ENCODE data around the gene CSTF3. TPM values are rescaled to one million over a fixed set of nuclear protein-coding genes. Genes with fewer than 3 reads are reported as not detected.

CSTF3 gene
- total and polyA plus RNA-seq, 10 of the 15 experiments (the other 5 are each of a cell fraction or from before 2014, with no cell fraction given) = 25.4 to 63.5 (median 49.5) TPM

DNA sequence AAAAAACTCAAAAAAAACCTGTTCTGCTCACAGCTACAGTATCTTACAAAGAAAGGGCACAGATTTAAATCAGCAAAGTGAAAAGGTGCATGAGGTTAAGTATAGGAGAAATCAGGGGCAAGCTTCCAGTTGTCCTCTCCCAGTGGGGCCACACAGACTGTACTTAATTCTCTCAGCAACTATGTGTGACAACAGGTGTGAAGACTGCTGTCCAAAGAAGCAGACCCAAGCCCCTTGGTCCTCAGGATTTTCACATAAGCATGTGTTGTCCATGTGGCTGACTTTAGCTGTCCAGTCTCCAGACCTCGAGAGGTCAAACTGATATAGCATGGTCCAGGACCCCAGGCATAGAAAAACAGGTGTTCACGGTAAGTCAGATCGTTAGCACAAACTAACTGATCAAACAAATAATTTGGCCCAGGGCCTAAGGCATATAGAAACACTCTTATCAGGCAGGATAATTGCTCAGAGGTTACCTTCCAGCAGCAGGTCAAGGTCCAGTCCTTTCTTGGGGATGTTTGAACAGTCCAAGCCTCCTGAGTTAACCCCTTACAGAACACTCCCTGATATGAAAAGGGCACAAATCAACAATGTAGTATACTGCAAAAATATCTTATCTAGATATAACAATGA lies 21.1 kb upstream of the CSTF3 start:
- in situ Hi-C loops (cut with MboI) = no loop called here
- no peaks in the 10 kb centered on the region for H3K4me1 ChIP-seq (ENCODE audit: control insufficient read depth, insufficient read depth, low read length)
- no peak for ATAC-seq
- CTCF ChIA-PET = no interaction called here
- POLR2A ChIA-PET = no interaction called here
- no peaks in the 10 kb centered on the region for H4K20me1 ChIP-seq (ENCODE audit: control insufficient read depth, insufficient read depth)
- no peak overlapping the region for H3K4me2 ChIP-seq (ENCODE audit: control insufficient read depth, insufficient read depth)
- BruUV-seq (replicated peaks) = no TSS peak
- no peak for TF ChIP-seq ZNF622 (IDR thresholded peaks at IDR 0.05)
- no peak for TF ChIP-seq EP300 (IDR thresholded peaks at IDR 0.05; ENCODE audit: borderline replicate concordance in 1 of 2, control insufficient read depth in 1 of 2, low read depth in 2 of 2, low read length in 2 of 2)
- TF ChIP-seq FOXK2 (IDR thresholded peaks at IDR 0.05) = no peak
- TF ChIP-seq RELA (IDR thresholded peaks at IDR 0.05; ENCODE audit: borderline replicate concordance, partially characterized antibody) = no peak
- TF ChIP-seq ESRRA (IDR thresholded peaks at IDR 0.05; ENCODE audit: low read length) = no peak
- TF ChIP-seq BRCA1 (IDR thresholded peaks at IDR 0.05; ENCODE audit: low read depth, low read length) = no peak
- TF ChIP-seq CHD1 (IDR thresholded peaks at IDR 0.05; ENCODE audit: low read depth, low read length) = no peak
- no peak for TF ChIP-seq TBL1XR1 (IDR thresholded peaks at IDR 0.05; ENCODE audit: low read depth, low read length)
- TF ChIP-seq CEBPB (IDR thresholded peaks at IDR 0.05; ENCODE audit: borderline replicate concordance in 1 of 2, low read depth in 2 of 2, low read length in 2 of 2) = no peak
- no peak for TF ChIP-seq IRF4 (IDR thresholded peaks at IDR 0.05; ENCODE audit: low read depth, low read length)
- TF ChIP-seq, protein P1, sequence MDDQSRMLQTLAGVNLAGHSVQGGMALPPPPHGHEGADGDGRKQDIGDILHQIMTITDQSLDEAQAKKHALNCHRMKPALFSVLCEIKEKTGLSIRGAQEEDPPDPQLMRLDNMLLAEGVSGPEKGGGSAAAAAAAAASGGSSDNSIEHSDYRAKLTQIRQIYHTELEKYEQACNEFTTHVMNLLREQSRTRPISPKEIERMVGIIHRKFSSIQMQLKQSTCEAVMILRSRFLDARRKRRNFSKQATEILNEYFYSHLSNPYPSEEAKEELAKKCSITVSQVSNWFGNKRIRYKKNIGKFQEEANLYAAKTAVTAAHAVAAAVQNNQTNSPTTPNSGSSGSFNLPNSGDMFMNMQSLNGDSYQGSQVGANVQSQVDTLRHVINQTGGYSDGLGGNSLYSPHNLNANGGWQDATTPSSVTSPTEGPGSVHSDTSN (IDR thresholded peaks at IDR 0.05; ENCODE audit: insufficient replicate concordance, low read depth, low read length) = no peak
- no peak for TF ChIP-seq CREM (IDR thresholded peaks at IDR 0.05; ENCODE audit: low read depth)
- TF ChIP-seq, protein P2, sequence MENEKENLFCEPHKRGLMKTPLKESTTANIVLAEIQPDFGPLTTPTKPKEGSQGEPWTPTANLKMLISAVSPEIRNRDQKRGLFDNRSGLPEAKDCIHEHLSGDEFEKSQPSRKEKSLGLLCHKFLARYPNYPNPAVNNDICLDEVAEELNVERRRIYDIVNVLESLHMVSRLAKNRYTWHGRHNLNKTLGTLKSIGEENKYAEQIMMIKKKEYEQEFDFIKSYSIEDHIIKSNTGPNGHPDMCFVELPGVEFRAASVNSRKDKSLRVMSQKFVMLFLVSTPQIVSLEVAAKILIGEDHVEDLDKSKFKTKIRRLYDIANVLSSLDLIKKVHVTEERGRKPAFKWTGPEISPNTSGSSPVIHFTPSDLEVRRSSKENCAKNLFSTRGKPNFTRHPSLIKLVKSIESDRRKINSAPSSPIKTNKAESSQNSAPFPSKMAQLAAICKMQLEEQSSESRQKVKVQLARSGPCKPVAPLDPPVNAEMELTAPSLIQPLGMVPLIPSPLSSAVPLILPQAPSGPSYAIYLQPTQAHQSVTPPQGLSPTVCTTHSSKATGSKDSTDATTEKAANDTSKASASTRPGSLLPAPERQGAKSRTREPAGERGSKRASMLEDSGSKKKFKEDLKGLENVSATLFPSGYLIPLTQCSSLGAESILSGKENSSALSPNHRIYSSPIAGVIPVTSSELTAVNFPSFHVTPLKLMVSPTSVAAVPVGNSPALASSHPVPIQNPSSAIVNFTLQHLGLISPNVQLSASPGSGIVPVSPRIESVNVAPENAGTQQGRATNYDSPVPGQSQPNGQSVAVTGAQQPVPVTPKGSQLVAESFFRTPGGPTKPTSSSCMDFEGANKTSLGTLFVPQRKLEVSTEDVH (IDR thresholded peaks at IDR 0.05; ENCODE audit: low read depth, partially characterized antibody) = no peak
- no peak for TF ChIP-seq HCFC1 (IDR thresholded peaks at IDR 0.05; ENCODE audit: low read length)
- H2AFZ ChIP-seq (ENCODE audit: control insufficient read depth, low read depth, low read length) = no peak overlapping the region
- RAD21 ChIA-PET (ENCODE audit: unreplicated experiment) = no interaction called here
- WGBS (ENCODE audit: insufficient coverage, insufficient replicate concordance, low lambda C conversion rate, missing lambda C conversion rate) = 50% methylated on average over 3 of the region's 3 CpGs
- no peak overlapping the region for H3K4me3 ChIP-seq
- no peaks in the 10 kb centered on the region for H3K9me3 ChIP-seq (replicated peaks; ENCODE audit: control insufficient read depth, insufficient read depth, low read length)
- intact Hi-C loops (cut with micrococcal nuclease; ENCODE audit: unreplicated experiment) = no loop called here
- H3K27me3 ChIP-seq (replicated peaks in 1 of 2; ENCODE audit: control insufficient read depth in 2 of 2, insufficient read depth in 2 of 2, low read length in 1 of 2) = no peaks in the 10 kb centered on the region
- no peaks in the 10 kb centered on the region for H3K36me3 ChIP-seq (ENCODE audit: control insufficient read depth in 2 of 2, insufficient read depth in 2 of 2, low read length in 1 of 2)
- H3K9ac ChIP-seq (ENCODE audit: control insufficient read depth, insufficient read depth, low read length) = no peak overlapping the region
- no peak for FAIRE-seq
- H3K27ac ChIP-seq (ENCODE audit: control insufficient read depth, insufficient read depth) = no peak overlapping the region
- DNase-seq (ENCODE audit: low read depth, low spot score) = no peak
- no peaks in the 10 kb centered on the region for H3K79me2 ChIP-seq (ENCODE audit: control insufficient read depth, insufficient read depth, low read length)
- SMC1A ChIA-PET (ENCODE audit: uncharacterized antibody, unreplicated experiment) = no interaction called here

Measured in GM12878 (cell line).